H9 (cell line): ENCODE results near the gene MARS1. TPM values are rescaled to one million over a fixed set of nuclear protein-coding genes. Genes with fewer than 3 reads are reported as not detected.

Experiments used
- DNase-seq: peaks from one replicate; pipeline ENCODE4 v3.0.0-alpha.2; 2017
- H2AFZ ChIP-seq: one replicate; pipeline ENCODE4 v1.6.1; 2013; ENCODE audit warnings: mild to moderate bottlenecking, low read length, control low read depth, moderate library complexity
- H2AK5ac ChIP-seq: 2 replicates; pipeline ENCODE4 v1.6.1; 2013; ENCODE audit warnings: low read length, control low read depth, mixed read lengths; ENCODE audit not compliant: insufficient read length
- H2BK120ac ChIP-seq: one replicate; pipeline ENCODE4 v1.6.1; 2013; ENCODE audit warnings: low read depth, mild to moderate bottlenecking, low read length, control low read depth, inconsistent platforms; ENCODE audit not compliant: poor library complexity, severe bottlenecking
- H2BK12ac ChIP-seq: 2 replicates; pipeline ENCODE4 v1.6.1; 2013; ENCODE audit warnings: low read length, control low read depth, mixed read lengths, low read depth; ENCODE audit not compliant: insufficient read length
- H2BK15ac ChIP-seq: 2 replicates; pipeline ENCODE4 v1.6.1; 2013; ENCODE audit warnings: low read depth, low read length, control low read depth
- H2BK20ac ChIP-seq: one replicate; pipeline ENCODE4 v1.6.1; 2013; ENCODE audit warnings: low read depth, mild to moderate bottlenecking, low read length, control low read depth, inconsistent platforms; ENCODE audit not compliant: poor library complexity, severe bottlenecking
- H2BK5ac ChIP-seq: 2 replicates; pipeline ENCODE4 v1.6.1; 2013; ENCODE audit warnings: low read length, control low read depth, mixed read lengths; ENCODE audit not compliant: insufficient read length
- H3K14ac ChIP-seq: 2 replicates; pipeline ENCODE4 v1.6.1; 2013; ENCODE audit warnings: low read length, control low read depth; ENCODE audit not compliant: insufficient read depth
- H3K18ac ChIP-seq: 2 replicates; pipeline ENCODE4 v1.6.1; 2013; ENCODE audit warnings: low read depth, mild to moderate bottlenecking, mixed read lengths, low read length, control low read depth; ENCODE audit not compliant: insufficient read length
- H3K23ac ChIP-seq: 2 replicates; pipeline ENCODE4 v1.6.1; 2013; ENCODE audit warnings: low read length, control low read depth, mixed read lengths, low read depth; ENCODE audit not compliant: insufficient read length
- H3K23me2 ChIP-seq: 2 replicates; pipeline ENCODE4 v1.6.1; 2013; ENCODE audit warnings: low read depth, mild to moderate bottlenecking, mixed read lengths, low read length, control low read depth; ENCODE audit not compliant: insufficient read length, poor library complexity, severe bottlenecking
- H3K27ac ChIP-seq: 2 replicates; pipeline ENCODE4 v1.5.1; 2013; ENCODE audit warnings: low read length, control low read depth, mixed read lengths, low read depth; ENCODE audit not compliant: insufficient read length
- H3K27me3 ChIP-seq: 2 replicates; pipeline ENCODE4 v1.6.1; 2013; ENCODE audit warnings: low read length, control low read depth, inconsistent platforms; ENCODE audit not compliant: insufficient read depth
- H3K4ac ChIP-seq: 2 replicates; pipeline ENCODE4 v1.6.1; 2013; ENCODE audit warnings: low read depth, mild to moderate bottlenecking, control low read depth, inconsistent platforms, low read length, moderate library complexity
- H3K4me1 ChIP-seq: 2 replicates; pipeline ENCODE4 v1.6.1; 2013; ENCODE audit warnings: low read length, control low read depth, inconsistent platforms; ENCODE audit not compliant: insufficient read depth
- H3K4me2 ChIP-seq: 2 replicates; pipeline ENCODE4 v1.6.1; 2013; ENCODE audit warnings: low read length, control low read depth, mixed read lengths; ENCODE audit not compliant: insufficient read length, insufficient read depth
- H3K56ac ChIP-seq: 2 replicates; pipeline ENCODE4 v1.6.1; 2013; ENCODE audit warnings: low read depth, mild to moderate bottlenecking, mixed read lengths, low read length, control low read depth; ENCODE audit not compliant: insufficient read length
- H3K79me1 ChIP-seq: 2 replicates; pipeline ENCODE4 v1.6.1; 2013; ENCODE audit warnings: low read depth, mild to moderate bottlenecking, moderate library complexity, low read length, control low read depth, inconsistent platforms; ENCODE audit not compliant: insufficient read depth, poor library complexity, severe bottlenecking
- H3K79me2 ChIP-seq: 2 replicates; pipeline ENCODE4 v1.6.1; 2013; ENCODE audit warnings: low read length, control low read depth, inconsistent platforms; ENCODE audit not compliant: insufficient read depth
- H3K9ac ChIP-seq: 2 replicates; pipeline ENCODE4 v1.6.1; 2013; ENCODE audit warnings: low read length, control low read depth, mixed read lengths; ENCODE audit not compliant: insufficient read length; ENCODE audit errors: extremely low read depth
- H3K9me3 ChIP-seq: one replicate; pipeline ENCODE4 v1.6.1; 2013; ENCODE audit warnings: low read depth, low read length, inconsistent platforms; ENCODE audit not compliant: control insufficient read depth
- H3T11ph ChIP-seq: one replicate; pipeline ENCODE4 v1.6.1; 2013; ENCODE audit warnings: mild to moderate bottlenecking, low read length, control low read depth, inconsistent platforms
- H4K20me1 ChIP-seq: one replicate; pipeline ENCODE4 v1.6.1; 2013; ENCODE audit not compliant: control insufficient read depth, insufficient read length, insufficient read depth
- H4K5ac ChIP-seq: 2 replicates; pipeline ENCODE4 v1.6.1; 2013; ENCODE audit warnings: low read depth, mild to moderate bottlenecking, mixed read lengths, low read length, control low read depth; ENCODE audit not compliant: insufficient read length
- H4K8ac ChIP-seq: replicated peaks from 2 replicates; pipeline ENCODE4 v1.6.1; 2013; ENCODE audit warnings: low read length, control low read depth, mixed read lengths, low read depth; ENCODE audit not compliant: insufficient read length
- H4K91ac ChIP-seq: 2 replicates; pipeline ENCODE4 v1.6.1; 2013; ENCODE audit warnings: low read depth, mild to moderate bottlenecking, moderate library complexity, mixed read lengths, low read length, control low read depth; ENCODE audit not compliant: insufficient read length
- H3K27ac Mint-ChIP-seq, 3 experiments: 2 replicates in 2 of 3; 3 replicates in 1 of 3; pipeline ENCODE4 v1.8.0; 2020 to 2021; ENCODE audit warnings: mixed read lengths in 3 of 3, mild to moderate bottlenecking in 1 of 3, moderate library complexity in 1 of 3
- H3K27me3 Mint-ChIP-seq: 2 replicates; pipeline ENCODE4 v1.8.0; 2021; ENCODE audit warnings: low read depth, mild to moderate bottlenecking, moderate library complexity, mixed read lengths
- H3K36me3 Mint-ChIP-seq, 3 experiments: 2 replicates in 2 of 3; 3 replicates in 1 of 3; pipeline ENCODE4 v1.8.0; 2020 to 2021; ENCODE audit warnings: low read depth in 3 of 3, mixed read lengths in 3 of 3; ENCODE audit not compliant: insufficient read depth in 1 of 3
- H3K4me1 Mint-ChIP-seq, 2 experiments: 2 replicates each; pipeline ENCODE4 v1.8.0; 2020; ENCODE audit warnings: mixed read lengths in 2 of 2
- H3K4me3 Mint-ChIP-seq, 2 experiments: 2 replicates in 1 of 2; 3 replicates in 1 of 2; pipeline ENCODE4 v1.8.0; 2020 to 2021; ENCODE audit warnings: mild to moderate bottlenecking in 2 of 2, mixed read lengths in 2 of 2, moderate library complexity in 1 of 2
- H3K9me3 Mint-ChIP-seq, 2 experiments: 2 replicates in 1 of 2; 3 replicates in 1 of 2; pipeline ENCODE4 v1.8.0; 2020; ENCODE audit warnings: mild to moderate bottlenecking in 2 of 2, mixed read lengths in 2 of 2, moderate library complexity in 1 of 2
- CTCF ChIP-seq: fragments of 200-600 bp; sonication (generic); conservative IDR thresholded peaks from 3 replicates; pipeline ENCODE4 v1.8.0; 2021; ENCODE audit warnings: antibody characterized with exemption, mild to moderate bottlenecking
- WGBS: extraction: QIAGEN DNeasy Blood & Tissue Kit; methylation state at CpG from one replicate; pipeline ENCODE4 v1.1.7; 2013; ENCODE audit warnings: missing lambda C conversion rate, low lambda C conversion rate, mixed read lengths; ENCODE audit not compliant: insufficient read length; ENCODE audit errors: extremely low coverage; 5-methylcytosine and 5-hydroxymethylcytosine counted together
- total RNA-seq: library from RNA; stranded (reverse); gene quantifications from 2 replicates; pipeline ENCODE4 v1.2.1, GENCODE V29; 2021

The MARS1 gene
- total RNA-seq, 1 experiment from 2014 or later, result 368 TPM

- Histone ChIP-seq H2BK15ac (no peak overlapping the region), H3K9ac (no peak overlapping the region), H2BK120ac (no peak overlapping the region), H3K4me2 (no peak overlapping the region), H2BK20ac (no peak overlapping the region), H3K4ac (no peak overlapping the region), H4K20me1 (no peaks in the 10 kb centered on the region), H4K91ac (no peak overlapping the region), H2BK12ac (no peak overlapping the region), H2BK5ac (no peak overlapping the region), H4K5ac (no peak overlapping the region), H4K8ac (no peak overlapping the region), H3K56ac (no peak overlapping the region), H3K79me1 (no peaks in the 10 kb centered on the region), H3K27me3 (no peaks in the 10 kb centered on the region), H3K14ac (no peak overlapping the region), H3K18ac (no peak overlapping the region), H3T11ph (no peak overlapping the region), H3K23ac (no peak overlapping the region), H3K4me1 (peaks cover 2% of the 10 kb centered on the region; the same call in 1 of the 2 replicates), H3K79me2 (peaks cover 8% of the 10 kb centered on the region; the same call in 1 of the 2 replicates), H2AK5ac (no peak overlapping the region), H2AFZ (no peak overlapping the region), H3K27ac (no peak overlapping the region), H3K23me2 (peaks cover 5% of the 10 kb centered on the region), H3K9me3 (no peaks in the 10 kb centered on the region)
- peak overlapping the region in 1 of 2 experiments; percentile 97; a peak in 1 of 5 replicates for H3K4me3 Mint-ChIP-seq
- H3K9me3 Mint-ChIP-seq, result peaks cover 3 to 6% of the 10 kb centered on the region in 2 experiments; a peak in 3 of 5 replicates
- TF ChIP-seq CTCF, result no peak
- H3K36me3 Mint-ChIP-seq, result peaks cover 55 to 61% (median 55%) of the 10 kb centered on the region in 3 experiments
- no peak for DNase-seq
- H3K27me3 Mint-ChIP-seq, result no peaks in the 10 kb centered on the region
- WGBS, result no CpG with 5 or more reads among the region's 4 CpGs
- H3K4me1 Mint-ChIP-seq, result peaks cover 7 to 8% of the 10 kb centered on the region in 2 experiments
- H3K27ac Mint-ChIP-seq, result no peak overlapping the region; a peak in 1 of 7 replicates
Observed at GRCh38 chr12:57490126-57490525, 2.3 kb downstream of the MARS1 start.
